ENCODE measurements around the gene RHBG. TPM values are rescaled to one million over a fixed set of nuclear protein-coding genes. Genes with fewer than 3 reads are reported as not detected.

Gene RHBG
- polyA plus RNA-seq, 3 donors = 0.08 TPM; not detected in 2

DNA sequence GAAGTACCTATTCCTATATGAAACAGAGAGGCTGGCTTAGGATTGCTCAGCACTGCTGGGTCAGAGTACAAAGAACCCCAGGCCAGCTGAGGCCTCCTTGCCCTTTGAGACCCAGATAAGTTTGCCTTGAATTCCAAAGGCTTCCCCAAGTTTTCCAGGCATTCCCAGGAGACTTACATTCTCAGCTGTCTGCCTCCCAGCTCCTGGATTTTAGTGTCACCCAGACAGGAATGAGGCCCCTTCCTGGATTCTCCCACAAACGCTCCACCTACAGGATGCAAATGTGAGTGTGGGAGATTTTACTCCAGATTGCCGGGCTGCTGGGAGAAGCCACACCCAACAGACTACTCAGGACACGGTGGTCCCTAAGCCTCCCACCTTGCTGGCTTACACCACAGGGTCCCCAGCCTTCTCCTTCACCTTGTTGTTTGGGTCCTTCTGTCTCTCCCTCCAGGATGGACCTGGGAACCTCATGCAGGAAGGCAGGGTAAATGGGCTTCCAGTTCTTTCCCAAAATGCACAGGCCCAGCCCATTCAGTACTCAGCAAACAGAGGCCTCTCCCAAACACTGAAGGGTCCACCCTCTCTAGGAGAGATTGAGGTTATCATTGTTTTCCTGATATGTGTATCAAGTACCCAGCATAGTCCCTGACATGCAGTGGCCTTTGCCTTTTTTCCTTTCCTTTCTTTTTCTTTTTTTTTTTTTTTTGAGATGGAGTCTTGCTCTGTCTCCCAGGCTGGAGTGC, 10.6 kb downstream of the RHBG start:
- 49 to 61% (median 52%) methylated on average over 3 of the region's 3 CpGs for WGBS, 3 donors
- H3K27ac ChIP-seq (ENCODE audit: low read depth, low read length) = no peak overlapping the region

GRCh38 chr1:156382561-156382960, 13.6 kb downstream of the RHBG start:
- 64 to 69% (median 67%) methylated on average over 7 of the region's 7 CpGs for WGBS, 3 donors
- no peak overlapping the region for H3K27ac ChIP-seq (ENCODE audit: low read depth, low read length)

GRCh38 chr1:156383023-156383422, 14.0 kb downstream of the RHBG start:
- 50 to 63% (median 57%) methylated on average over 9 of the region's 9 CpGs for WGBS, 3 donors
- no peak overlapping the region for H3K27ac ChIP-seq (ENCODE audit: low read depth, low read length)

- WGBS, 3 donors = 34 to 88% (median 50%) methylated on average over 3 of the region's 3 CpGs
- no peak overlapping the region for H3K27ac ChIP-seq (ENCODE audit: low read depth, low read length)
Measured at GRCh38 chr1:156384007-156384406, 15.0 kb downstream of the RHBG start.

- no peak overlapping the region for H3K27ac ChIP-seq (ENCODE audit: low read depth, low read length)
- WGBS, 3 donors = 87 to 91% (median 91%) methylated on average over 5 of the region's 5 CpGs
Measured at GRCh38 chr1:156384658-156385057, 15.6 kb downstream of the RHBG start.

GRCh38 chr1:156385534-156386031, 16.6 kb downstream of the RHBG start:
- no peak overlapping the region for H3K27ac ChIP-seq (ENCODE audit: low read depth, low read length)
- WGBS, 3 donors = 10 to 15% (median 11%) methylated on average over 9 of the region's 9 CpGs

GRCh38 chr1:156386134-156386901, 17.3 kb downstream of the RHBG start:
- no peak overlapping the region for H3K27ac ChIP-seq (ENCODE audit: low read depth, low read length)
- WGBS, 3 donors = 70 to 88% (median 80%) methylated on average over 6 of the region's 6 CpGs

DNA sequence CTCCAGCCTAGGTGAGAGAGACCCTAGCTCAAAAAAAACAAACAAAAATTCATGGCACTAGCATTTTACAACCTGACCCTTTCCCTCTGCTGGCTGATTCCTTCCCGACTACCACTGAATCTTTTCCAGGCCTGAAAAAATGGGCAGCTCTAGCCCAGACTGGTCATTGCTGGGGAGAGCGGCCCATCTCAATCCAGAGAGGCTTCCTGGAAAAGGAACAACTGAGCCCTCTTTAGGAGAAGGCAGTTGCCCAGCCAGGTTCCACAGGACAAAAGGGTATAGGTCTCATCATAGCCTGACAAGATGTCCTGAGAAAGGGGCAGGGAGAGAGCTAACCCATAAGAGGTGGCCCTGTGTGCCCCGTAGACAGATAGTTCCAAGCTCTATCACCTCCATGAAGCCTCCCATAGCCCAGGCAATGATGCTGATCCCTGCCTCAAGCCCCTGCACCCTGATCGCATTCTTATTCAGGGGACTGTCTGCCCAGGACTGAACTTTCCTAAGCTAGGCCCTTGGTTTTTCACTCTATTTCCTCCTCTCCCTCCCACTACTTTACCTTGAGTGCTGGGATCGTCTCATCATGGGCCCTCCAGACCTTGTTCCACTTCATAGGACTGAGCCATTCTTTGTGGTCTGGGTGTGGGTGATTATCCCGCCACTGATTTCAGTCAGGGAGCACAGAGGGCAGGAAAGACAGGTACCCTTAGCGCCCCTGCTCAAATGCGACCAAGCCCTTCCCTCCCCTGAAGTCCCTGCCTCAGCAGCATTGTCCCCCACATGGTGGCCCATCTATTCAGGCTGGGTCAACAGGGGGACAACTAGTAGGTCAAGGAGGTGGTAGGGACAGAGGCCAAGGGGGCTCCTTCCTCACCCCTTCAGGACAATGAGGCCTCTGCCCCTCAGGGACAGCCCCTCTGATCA, 18.2 kb downstream of the RHBG start:
- 85 to 92% (median 87%) methylated on average over 8 of the region's 8 CpGs for WGBS, 3 donors
- no peak overlapping the region for H3K27ac ChIP-seq (ENCODE audit: low read depth, low read length)

GRCh38 chr1:156387870-156388173, 18.8 kb downstream of the RHBG start:
- no peak overlapping the region for H3K27ac ChIP-seq (ENCODE audit: low read depth, low read length)
- WGBS, 3 donors = 20 to 29% (median 28%) methylated on average over 15 of the region's 15 CpGs

GRCh38 chr1:156388174-156389137, 19.4 kb downstream of the RHBG start:
- H3K27ac ChIP-seq (ENCODE audit: low read depth, low read length) = no peak overlapping the region
- WGBS, 3 donors = 12 to 15% (median 13%) methylated on average over 54 to 73 of the region's 73 CpGs

DNA sequence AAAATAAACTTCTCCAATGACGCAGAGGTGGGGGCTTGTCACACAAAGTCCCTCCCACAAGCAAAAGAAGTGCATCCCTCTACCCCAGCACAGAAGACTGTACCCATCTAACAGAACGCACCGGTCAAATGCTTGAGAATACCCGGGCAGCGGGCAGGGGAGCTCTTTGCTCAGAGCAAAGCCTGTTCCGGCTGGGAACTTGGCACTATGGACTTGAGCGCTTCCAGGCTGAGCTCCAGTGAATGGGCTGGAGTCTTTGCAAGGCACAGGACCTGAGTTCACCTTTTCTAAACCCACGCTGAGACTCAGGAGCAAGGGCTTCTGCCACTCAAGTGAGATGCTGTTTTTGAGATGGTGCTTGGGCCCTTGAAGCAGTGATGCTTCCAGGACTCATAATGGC, 20.3 kb downstream of the RHBG start:
- no peak overlapping the region for H3K27ac ChIP-seq (ENCODE audit: low read depth, low read length)
- 95 to 97% (median 95%) methylated on average over 8 of the region's 8 CpGs for WGBS, 3 donors

- 57 to 66% (median 59%) methylated on average over 20 of the region's 20 CpGs for WGBS, 3 donors
- no peak overlapping the region for H3K27ac ChIP-seq (ENCODE audit: low read depth, low read length)
Measured at GRCh38 chr1:156390469-156391365, 21.7 kb downstream of the RHBG start.

GRCh38 chr1:156391366-156391677, 22.3 kb downstream of the RHBG start:
- H3K27ac ChIP-seq (ENCODE audit: low read depth, low read length) = no peak overlapping the region
- WGBS, 3 donors = 62 to 85% (median 85%) methylated on average over 10 to 11 of the region's 11 CpGs

DNA sequence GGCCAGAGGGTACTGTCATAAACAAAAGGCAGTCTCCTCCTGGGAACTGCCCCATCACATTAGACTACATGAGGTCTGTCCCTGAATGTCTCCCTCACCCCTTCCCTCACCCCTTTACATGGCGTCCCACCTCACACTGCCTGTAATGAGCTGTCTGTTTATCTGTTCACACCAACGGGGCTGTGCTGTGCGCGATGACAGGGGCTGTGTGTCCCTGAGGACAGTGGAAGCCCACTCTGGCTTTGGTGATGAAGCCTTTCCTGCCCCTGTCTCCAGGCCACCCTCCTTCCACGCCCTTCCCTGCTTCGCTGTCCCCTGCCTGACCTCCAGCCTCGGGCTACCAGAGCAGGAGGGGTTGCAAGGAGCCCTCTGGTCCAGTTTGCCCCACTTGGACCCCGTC, 22.7 kb downstream of the RHBG start:
- WGBS, 3 donors = 65 to 78% (median 75%) methylated on average over 8 of the region's 8 CpGs
- H3K27ac ChIP-seq (ENCODE audit: low read depth, low read length) = no peak overlapping the region

- WGBS, 3 donors = 69 to 85% (median 84%) methylated on average over 13 of the region's 13 CpGs
- H3K27ac ChIP-seq (ENCODE audit: low read depth, low read length) = no peak overlapping the region
Measured at GRCh38 chr1:156392452-156392853, 23.4 kb downstream of the RHBG start.

DNA sequence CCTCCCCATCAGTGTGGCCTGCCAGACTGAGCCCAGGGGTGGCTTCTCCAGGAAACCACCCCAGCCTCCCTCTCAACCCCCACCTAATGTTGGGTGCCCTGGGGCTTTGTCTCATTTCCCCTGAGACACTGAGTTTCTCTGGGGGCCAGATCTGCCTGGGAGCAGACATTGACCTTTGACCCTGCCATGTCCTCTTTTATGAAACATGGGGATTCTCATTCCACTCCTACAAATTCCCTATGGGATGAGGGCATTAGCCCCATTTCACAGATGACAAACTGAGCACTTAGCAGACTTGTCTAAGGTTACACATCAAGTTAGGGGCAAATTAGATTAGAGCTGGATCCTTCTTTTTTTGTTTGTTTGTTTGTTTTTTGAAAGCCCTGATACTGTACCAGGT, 24.1 kb downstream of the RHBG start:
- no peak overlapping the region for H3K27ac ChIP-seq (ENCODE audit: low read depth, low read length)

DNA sequence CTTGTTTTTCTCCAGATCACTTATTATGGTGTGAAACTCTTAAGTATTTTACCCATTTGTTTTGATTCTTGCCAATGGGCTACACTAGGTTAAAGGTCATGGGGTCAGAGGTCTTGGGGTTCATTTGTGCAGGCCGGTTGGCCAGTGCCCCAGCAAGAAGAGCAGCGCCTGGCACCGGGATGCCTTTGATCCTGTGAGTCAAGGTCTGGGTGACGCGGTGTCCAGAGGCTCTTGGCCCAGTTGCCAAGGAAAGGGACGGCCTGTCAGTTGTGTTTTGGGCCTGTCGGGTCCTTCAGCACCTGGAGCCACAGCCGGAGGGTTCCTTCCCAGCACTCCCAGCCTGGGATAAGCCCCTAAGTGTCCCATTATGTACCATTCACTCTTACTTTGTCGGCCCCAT, 25.1 kb downstream of the RHBG start:
- WGBS, 3 donors = 76 to 91% (median 89%) methylated on average over 9 of the region's 9 CpGs
- H3K27ac ChIP-seq (ENCODE audit: low read depth, low read length) = no peak overlapping the region

Measured in adipose tissue (tissue), 3 donors.